Activated T-helper 1 cell treated with anti-CD3 and anti-CD28 coated beads, Interleukin-12 subunit alpha, Interleukin-12 subunit beta, Interleukin-2, Interleukin-4 antibody, amounts not matched to agents 30 ng/mL and 10 ng/mL and 1 ng/mL, durations not matched to agents 14 hours and 24 hours and 36 hours (primary cell): ENCODE data around the gene MARCHF6. TPM values are rescaled to one million over a fixed set of nuclear protein-coding genes. Genes with fewer than 3 reads are reported as not detected.

Experiments
- DNase-seq: peaks from one replicate; pipeline ENCODE4 v3.0.0; 2021; ENCODE audit warnings: low spot score
- H3K27ac Mint-ChIP-seq: one replicate; pipeline ENCODE4 v1.8.0; 2021; ENCODE audit warnings: mild to moderate bottlenecking, mixed read lengths
- H3K27me3 Mint-ChIP-seq: one replicate; pipeline ENCODE4 v1.8.0; 2022; ENCODE audit warnings: mild to moderate bottlenecking, moderate library complexity, mixed read lengths; ENCODE audit not compliant: insufficient read depth
- H3K36me3 Mint-ChIP-seq: one replicate; pipeline ENCODE4 v1.8.0; 2021; ENCODE audit warnings: low read depth, mixed read lengths
- H3K4me1 Mint-ChIP-seq: one replicate; pipeline ENCODE4 v1.8.0; 2021; ENCODE audit warnings: low read depth, mixed read lengths
- H3K4me3 Mint-ChIP-seq: one replicate; pipeline ENCODE4 v1.8.0; 2021; ENCODE audit warnings: mild to moderate bottlenecking, moderate library complexity, mixed read lengths
- H3K9me3 Mint-ChIP-seq: one replicate; pipeline ENCODE4 v1.8.0; 2021; ENCODE audit warnings: mixed read lengths
- intact Hi-C: fragments of 100-400 bp; cut with micrococcal nuclease; formaldehyde crosslinking; loops from one replicate; pipeline ENCODE4 v1.15.1; 2024
- total RNA-seq: library from RNA; stranded (reverse); gene quantifications from 2 replicates; pipeline ENCODE4 v1.2.3, GENCODE V29; 2022

Gene MARCHF6
- total RNA-seq, 1 donor from 2014 or later: 98.8 TPM

DNA sequence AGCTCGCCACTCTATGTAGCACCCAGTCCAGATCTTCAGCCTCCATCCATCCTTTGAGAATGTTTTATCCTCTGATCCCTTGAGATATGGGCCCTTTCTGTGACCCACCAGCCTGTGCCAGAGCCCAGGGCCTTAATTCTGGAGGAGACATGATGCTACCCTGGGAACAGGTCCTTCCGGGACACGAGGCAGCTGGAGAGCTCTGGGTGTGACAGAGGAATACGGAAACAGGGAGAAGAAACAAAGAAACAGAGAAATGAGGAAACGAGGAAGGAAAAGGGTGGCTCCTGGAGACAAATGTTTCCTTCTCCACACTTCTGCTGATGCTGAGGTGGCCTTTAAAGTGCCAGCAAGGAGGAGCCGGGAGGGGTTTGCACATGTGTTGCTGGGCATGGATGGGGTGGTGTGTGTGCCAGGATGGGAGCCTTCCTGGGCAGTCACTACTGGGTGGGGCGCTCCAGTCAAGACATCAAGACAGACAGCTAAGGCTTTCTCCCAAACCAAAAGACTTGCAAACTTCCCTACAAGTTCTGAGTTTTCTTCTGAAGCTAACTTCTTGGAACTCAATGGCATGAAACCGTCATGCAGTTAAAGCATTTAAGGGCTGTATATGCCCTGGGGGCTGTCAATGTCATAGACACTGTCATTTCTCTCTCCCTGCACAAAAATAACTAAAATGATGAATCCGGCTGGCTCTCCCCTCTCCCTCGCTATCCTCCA, 22.8 kb upstream of the MARCHF6 start:
- Mint-ChIP-seq H3K36me3 (no peaks in the 10 kb centered on the region), H3K4me1 (peaks cover 5% of the 10 kb centered on the region), H3K27me3 (peaks cover 52% of the 10 kb centered on the region), H3K9me3 (no peaks in the 10 kb centered on the region), H3K27ac (no peak overlapping the region), H3K4me3 (no peak overlapping the region)
- DNase-seq: no peak
- intact Hi-C loops: no loop called here

DNA sequence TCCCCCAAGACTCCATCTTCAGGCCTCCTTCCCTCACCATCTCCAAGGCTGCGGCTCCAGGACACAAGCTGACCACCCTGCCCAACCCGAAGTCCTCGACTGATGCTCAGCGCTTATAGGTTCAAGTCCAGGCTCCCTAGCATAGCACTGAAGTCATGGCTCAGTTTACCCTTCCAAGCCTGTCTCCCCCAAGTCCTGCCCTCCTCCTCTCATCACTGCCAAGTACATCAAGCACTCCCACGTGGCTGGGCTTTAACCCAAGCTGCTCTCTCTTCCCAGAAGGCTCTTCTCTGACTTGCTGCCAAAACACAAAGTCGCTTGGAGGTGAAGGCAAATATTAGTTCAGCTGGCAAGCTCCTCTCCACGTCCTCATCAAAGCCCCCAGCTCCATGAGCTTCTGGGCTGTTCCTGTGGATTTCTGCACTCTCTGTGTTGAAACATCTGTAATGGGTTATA, 22.1 kb upstream of the MARCHF6 start:
- H3K9me3 Mint-ChIP-seq: no peaks in the 10 kb centered on the region
- H3K27me3 Mint-ChIP-seq: peaks cover 57% of the 10 kb centered on the region
- intact Hi-C loops: no loop called here

DNA sequence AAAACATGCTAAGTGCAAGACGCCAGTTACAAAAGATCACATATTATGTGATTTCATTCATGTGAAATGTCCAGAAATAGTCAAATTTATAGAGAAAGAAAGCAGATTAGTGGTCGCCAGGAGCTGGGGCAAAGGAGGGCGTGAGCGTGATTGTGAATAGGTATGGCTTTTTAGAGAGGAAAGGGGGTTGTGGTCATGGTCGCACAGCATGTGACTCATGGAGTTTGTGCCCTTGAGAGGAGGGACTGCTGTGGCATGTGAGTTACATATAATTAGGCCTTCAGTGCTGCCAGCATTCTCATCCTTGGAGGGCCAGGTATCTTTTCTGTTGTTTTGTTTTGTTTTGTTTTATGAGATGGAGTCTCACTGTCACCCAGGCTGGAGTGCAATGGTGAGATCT, 21.2 kb upstream of the MARCHF6 start:
- no peaks in the 10 kb centered on the region for H3K36me3 Mint-ChIP-seq
- no peak overlapping the region for H3K27ac Mint-ChIP-seq
- intact Hi-C loops: no loop called here
- no peak overlapping the region for H3K4me3 Mint-ChIP-seq
- DNase-seq: no peak
- H3K4me1 Mint-ChIP-seq: peaks cover 5% of the 10 kb centered on the region
- no peaks in the 10 kb centered on the region for H3K9me3 Mint-ChIP-seq
- H3K27me3 Mint-ChIP-seq: peaks cover 57% of the 10 kb centered on the region

More for the DNA sequence above, 22.1 kb upstream of the MARCHF6 start:
- Mint-ChIP-seq H3K36me3 (no peaks in the 10 kb centered on the region), H3K27ac (no peak overlapping the region), H3K4me3 (no peak overlapping the region), H3K4me1 (peaks cover 5% of the 10 kb centered on the region)
- no peak for DNase-seq

DNA sequence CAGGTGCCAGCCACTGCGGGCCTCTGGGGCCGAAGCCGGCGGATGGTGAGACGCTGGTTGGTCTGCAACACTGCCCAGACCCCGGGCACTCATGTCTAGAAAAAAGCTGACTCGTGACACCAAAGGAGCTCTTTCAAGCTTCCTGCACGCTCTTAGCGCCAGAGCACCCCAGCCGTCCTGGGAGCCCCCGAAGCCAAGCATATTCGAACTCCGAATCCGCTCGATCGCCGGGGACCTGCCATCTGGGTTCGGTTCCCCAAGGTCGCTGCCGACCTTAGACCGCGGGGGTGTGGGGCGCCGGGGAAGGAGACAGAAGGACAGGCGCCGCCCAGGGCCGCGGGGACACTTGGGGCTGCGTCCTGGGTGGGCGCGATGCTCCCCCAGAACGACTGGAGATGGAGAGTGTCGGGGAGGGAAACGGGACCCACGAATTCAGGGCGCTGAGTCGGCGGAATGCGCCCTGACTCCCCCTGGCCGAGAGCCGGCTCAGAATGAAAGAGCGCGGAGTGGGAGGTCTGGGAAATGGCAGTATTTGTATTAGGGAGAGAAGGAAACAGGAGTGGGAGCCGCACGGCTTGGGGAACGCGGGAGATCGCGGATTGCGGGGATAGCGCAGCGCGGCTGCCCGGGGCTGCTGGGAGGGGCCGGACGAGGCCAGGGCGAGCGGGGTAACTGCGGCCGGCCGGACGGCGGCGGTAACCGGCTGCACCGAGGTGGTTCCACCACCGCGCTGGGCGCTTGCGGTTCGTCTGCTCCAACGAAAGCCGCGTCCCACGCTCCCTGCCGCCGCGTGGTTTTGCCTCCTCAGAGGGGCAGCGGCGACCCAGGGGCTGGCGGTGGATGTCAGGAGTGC, 20.1 kb upstream of the MARCHF6 start:
- Mint-ChIP-seq H3K9me3 (no peaks in the 10 kb centered on the region), H3K27ac (no peak overlapping the region), H3K4me1 (peaks cover 5% of the 10 kb centered on the region), H3K36me3 (no peaks in the 10 kb centered on the region), H3K27me3 (peaks cover 60% of the 10 kb centered on the region), H3K4me3 (peak overlapping the region; percentile 79)
- DNase-seq: no peak
- intact Hi-C loops: no loop called here

DNA sequence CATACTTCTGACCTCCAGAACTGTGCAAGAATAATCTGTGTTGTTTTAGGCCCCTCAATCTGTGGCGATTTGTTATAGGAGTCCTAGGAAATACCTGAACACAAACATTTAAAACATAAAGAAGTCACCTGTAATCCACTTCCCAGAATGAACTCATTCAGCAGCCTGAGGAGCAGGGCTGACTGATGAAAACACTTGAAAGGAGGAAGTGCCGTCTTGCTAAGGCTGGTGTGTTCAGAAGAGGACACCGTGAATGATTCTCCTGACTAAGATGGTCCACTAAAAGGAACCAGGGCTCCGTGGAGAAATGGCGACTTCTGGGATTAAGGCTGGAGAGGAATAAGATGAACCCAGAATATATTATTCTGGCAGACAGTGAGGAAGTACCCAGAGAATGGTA, 18.7 kb upstream of the MARCHF6 start:
- Mint-ChIP-seq H3K27ac (no peak overlapping the region), H3K4me3 (no peak overlapping the region), H3K36me3 (no peaks in the 10 kb centered on the region), H3K27me3 (peaks cover 53% of the 10 kb centered on the region), H3K9me3 (no peaks in the 10 kb centered on the region), H3K4me1 (peaks cover 5% of the 10 kb centered on the region)
- intact Hi-C loops: no loop called here
- DNase-seq: no peak

DNA sequence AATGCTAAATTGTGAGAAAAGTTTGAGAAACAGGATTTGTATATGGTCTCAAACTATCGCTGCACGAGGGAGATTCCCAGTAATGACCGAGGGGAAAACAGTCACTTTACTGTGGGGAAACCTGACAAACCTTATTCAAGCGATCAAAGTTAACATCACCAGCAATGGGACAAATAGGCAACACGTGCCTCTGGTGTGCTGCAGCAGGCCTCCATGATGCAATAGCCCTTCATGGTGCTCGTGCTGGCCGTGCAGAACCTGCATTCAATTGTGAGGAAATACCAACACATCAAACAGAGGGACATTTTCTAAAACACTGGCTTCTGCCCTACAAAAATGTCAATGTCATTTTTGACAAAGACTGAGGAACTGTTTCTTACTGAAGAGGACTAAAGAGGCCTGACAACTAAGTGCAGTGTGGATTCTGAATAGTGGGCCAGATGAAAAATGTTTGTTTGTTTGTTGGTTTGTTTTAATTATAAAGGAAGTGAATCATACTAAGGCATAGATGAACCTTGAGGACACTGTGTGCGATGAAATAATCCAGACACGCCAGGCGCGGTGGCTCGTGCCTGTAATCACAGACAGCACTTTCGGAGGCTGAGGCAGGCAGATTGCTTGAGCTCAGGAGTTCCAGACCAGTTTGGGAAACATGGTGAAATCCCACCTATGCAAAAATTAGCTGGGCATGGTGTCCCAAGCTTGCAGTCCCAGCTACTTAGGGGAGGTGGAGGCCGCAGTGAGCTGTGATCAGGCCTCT, 17.6 kb upstream of the MARCHF6 start:
- H3K9me3 Mint-ChIP-seq: no peaks in the 10 kb centered on the region

DNA sequence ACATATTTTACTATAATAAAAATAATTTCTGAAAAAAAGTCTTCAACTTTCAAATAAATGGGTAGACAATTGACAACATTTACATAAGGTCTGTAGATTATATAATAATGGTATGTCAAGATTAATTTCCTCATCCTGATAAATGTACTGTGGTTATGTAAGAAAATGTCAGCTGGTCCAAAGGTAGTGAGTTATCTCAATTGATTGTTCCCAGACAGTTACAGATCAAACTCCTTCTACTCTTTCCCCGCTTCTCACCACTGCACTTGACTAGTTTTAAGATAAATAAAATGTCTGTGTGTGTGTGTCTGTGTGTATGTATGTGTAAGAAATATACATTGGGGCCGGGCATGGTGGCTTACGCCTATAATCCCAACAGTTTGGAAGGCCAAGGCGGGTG, 16.4 kb upstream of the MARCHF6 start:
- intact Hi-C loops: no loop called here
- DNase-seq: no peak
- H3K27ac Mint-ChIP-seq: no peak overlapping the region

More for the DNA sequence above, 17.6 kb upstream of the MARCHF6 start:
- H3K27me3 Mint-ChIP-seq: peaks cover 48% of the 10 kb centered on the region
- DNase-seq: no peak
- peaks cover 5% of the 10 kb centered on the region for H3K4me1 Mint-ChIP-seq
- intact Hi-C loops: no loop called here
- H3K36me3 Mint-ChIP-seq: no peaks in the 10 kb centered on the region
- no peak overlapping the region for H3K27ac Mint-ChIP-seq
- H3K4me3 Mint-ChIP-seq: no peak overlapping the region

DNA sequence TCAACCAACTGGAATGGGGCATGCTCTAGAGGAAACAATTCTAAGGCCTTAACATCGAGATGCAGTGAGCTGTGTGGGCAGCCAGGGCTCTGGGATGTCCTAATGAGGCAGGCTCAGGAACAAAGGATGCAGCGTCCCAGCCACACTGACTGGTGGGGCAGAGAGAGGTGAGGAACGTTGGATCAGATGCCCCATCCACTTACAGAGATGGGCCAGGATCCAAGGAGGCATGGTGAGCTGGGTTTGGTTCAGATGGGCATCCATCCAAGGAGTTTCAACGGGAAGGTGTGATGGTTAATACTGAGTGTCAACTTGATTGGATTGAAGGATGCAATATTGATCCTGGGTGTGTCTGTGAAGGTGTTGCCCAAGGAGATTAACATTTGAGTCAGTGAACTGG, 15.5 kb upstream of the MARCHF6 start:
- intact Hi-C loops: no loop called here
- Mint-ChIP-seq H3K36me3 (no peaks in the 10 kb centered on the region), H3K9me3 (no peaks in the 10 kb centered on the region), H3K27me3 (peaks cover 29% of the 10 kb centered on the region), H3K27ac (no peak overlapping the region), H3K4me1 (peaks cover 5% of the 10 kb centered on the region), H3K4me3 (no peak overlapping the region)
- no peak for DNase-seq

More for the DNA sequence above, 16.4 kb upstream of the MARCHF6 start:
- peaks cover 36% of the 10 kb centered on the region for H3K27me3 Mint-ChIP-seq
- peaks cover 5% of the 10 kb centered on the region for H3K4me1 Mint-ChIP-seq
- no peak overlapping the region for H3K4me3 Mint-ChIP-seq
- no peaks in the 10 kb centered on the region for H3K9me3 Mint-ChIP-seq
- no peaks in the 10 kb centered on the region for H3K36me3 Mint-ChIP-seq

DNA sequence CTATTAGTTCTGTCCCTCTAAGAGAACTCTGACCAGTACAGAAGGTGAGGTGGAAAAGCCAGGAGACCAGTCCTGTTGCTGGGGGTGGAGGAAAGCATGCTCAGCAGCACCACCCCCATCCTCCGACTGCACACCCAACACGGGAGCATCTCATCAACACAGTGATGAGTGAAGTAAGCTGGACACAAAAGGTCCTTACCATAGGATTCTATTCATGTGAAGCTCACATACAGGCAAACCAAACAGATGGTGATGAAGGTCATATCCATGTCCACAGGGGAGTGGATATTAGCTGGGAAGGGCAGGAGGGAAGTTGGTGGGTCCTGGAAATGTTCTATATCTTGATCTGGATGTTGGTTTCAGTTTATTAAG, 14.8 kb upstream of the MARCHF6 start:
- no peak overlapping the region for H3K4me3 Mint-ChIP-seq
- H3K9me3 Mint-ChIP-seq: no peaks in the 10 kb centered on the region
- intact Hi-C loops: no loop called here
- no peaks in the 10 kb centered on the region for H3K36me3 Mint-ChIP-seq
- H3K27ac Mint-ChIP-seq: no peak overlapping the region
- H3K4me1 Mint-ChIP-seq: no peaks in the 10 kb centered on the region
- peaks cover 23% of the 10 kb centered on the region for H3K27me3 Mint-ChIP-seq
- DNase-seq: no peak

DNA sequence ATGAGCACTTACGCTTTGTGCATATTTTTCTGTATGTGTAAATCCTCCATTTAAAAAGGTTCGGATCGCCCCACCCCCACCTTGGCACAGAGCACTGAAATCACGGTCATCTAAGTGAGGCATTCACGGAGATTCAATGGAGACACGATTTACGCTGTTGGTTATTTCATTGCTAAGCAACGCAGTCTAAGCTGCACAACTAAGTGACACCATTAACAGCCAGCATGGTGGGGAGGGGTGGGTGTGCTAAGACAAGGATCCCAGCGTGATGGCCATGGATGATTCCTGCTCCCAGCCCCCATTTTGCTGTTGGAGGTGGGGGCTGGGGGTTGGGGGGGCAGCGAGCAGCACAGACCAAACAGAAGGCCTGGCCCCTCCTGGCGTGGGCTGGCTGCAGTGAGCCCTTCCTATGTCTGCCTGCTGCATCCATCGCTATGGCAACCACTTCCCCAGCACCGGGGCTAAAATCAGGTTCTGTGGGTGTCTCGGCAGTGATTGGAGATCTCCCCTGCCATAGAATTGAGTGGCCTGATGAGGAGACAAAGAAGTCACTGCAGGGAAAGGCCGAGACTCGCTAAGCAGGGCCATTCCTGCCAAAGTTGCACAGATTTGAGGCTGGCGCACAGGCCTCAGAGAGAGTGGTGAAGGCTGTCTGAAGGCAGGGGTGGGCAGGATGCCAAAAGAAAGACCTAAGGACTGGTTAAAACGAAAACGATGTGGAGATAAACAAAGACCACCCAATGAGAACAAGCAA, 14.3 kb upstream of the MARCHF6 start:
- H3K4me1 Mint-ChIP-seq: no peaks in the 10 kb centered on the region
- H3K9me3 Mint-ChIP-seq: no peaks in the 10 kb centered on the region
- no peak for DNase-seq
- H3K36me3 Mint-ChIP-seq: no peaks in the 10 kb centered on the region
- peaks cover 20% of the 10 kb centered on the region for H3K27me3 Mint-ChIP-seq
- intact Hi-C loops: no loop called here
- no peak overlapping the region for H3K4me3 Mint-ChIP-seq
- no peak overlapping the region for H3K27ac Mint-ChIP-seq

DNA sequence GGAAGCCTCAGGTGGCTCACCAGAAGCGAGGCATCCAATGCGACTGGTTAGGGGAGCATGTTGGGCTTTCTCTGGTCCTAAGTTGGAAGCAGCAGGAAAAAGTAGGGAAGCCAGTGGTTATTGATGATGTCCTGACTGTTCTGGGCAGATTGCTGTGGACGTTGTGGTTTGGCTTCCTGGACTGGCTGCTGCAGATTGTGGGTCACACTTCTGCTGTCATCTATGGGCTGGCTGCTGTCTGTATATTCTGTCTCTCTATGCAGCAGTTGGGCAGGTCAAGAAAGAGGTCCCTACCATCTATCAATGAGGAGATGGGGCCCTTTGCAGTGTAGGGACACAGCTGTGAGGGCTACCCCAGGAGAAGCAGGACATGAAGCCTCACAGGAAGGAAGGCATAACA, 13.5 kb upstream of the MARCHF6 start:
- DNase-seq: no peak
- H3K9me3 Mint-ChIP-seq: no peaks in the 10 kb centered on the region
- intact Hi-C loops: no loop called here

DNA sequence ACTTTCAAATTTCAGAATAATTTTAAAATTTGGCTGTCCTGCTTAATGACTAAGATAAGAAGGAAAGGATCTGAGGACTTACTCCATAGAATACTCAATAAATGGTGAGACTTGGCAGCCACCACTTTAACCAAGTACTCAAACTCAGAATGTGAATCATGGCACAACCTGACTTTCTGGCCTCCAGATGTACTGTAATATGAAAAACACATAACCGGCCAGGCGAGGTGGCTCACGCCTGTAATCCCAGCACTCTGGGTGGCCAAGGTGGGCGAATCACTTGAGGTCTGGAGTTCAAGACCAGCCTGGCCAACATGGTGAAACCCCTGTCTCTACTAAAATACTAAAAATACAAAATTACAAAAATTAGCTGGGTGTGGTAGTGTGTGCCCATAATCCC, 10.0 kb upstream of the MARCHF6 start:
- Mint-ChIP-seq H3K27ac (no peak overlapping the region), H3K36me3 (no peaks in the 10 kb centered on the region), H3K4me3 (no peak overlapping the region), H3K9me3 (no peaks in the 10 kb centered on the region), H3K4me1 (no peaks in the 10 kb centered on the region), H3K27me3 (no peaks in the 10 kb centered on the region)
- DNase-seq: no peak
- intact Hi-C loops: no loop called here

More for the DNA sequence above, 13.5 kb upstream of the MARCHF6 start:
- peaks cover 13% of the 10 kb centered on the region for H3K27me3 Mint-ChIP-seq
- no peaks in the 10 kb centered on the region for H3K36me3 Mint-ChIP-seq
- H3K27ac Mint-ChIP-seq: no peak overlapping the region
- H3K4me3 Mint-ChIP-seq: no peak overlapping the region
- no peaks in the 10 kb centered on the region for H3K4me1 Mint-ChIP-seq
